Measurements from ENCODE around the gene ZNF543.
"Not testable (repeated sequence)": the region's sequence is repeated elsewhere in the genome, so short reads cannot be mapped to it uniquely, and the experiment has no call there.

The ZNF543 gene

GRCh38 chr19:57351867-57352266 is 31.6 kb downstream of the ZNF543 start:
- peak overlapping the region; percentile 9 for H3K27ac Mint-ChIP-seq
- H3K9me3 Mint-ChIP-seq, result peaks cover 25% of the 10 kb centered on the region
- peaks cover 8% of the 10 kb centered on the region for H3K27me3 Mint-ChIP-seq
- H3K4me3 Mint-ChIP-seq, result peak overlapping the region; percentile 95
- H3K36me3 Mint-ChIP-seq, result peaks cover 54% of the 10 kb centered on the region
- peaks cover 35% of the 10 kb centered on the region for H3K4me1 Mint-ChIP-seq

GRCh38 chr19:57355916-57356315 is 35.6 kb downstream of the ZNF543 start:
- Mint-ChIP-seq H3K27ac (no peak overlapping the region), H3K27me3 (no peaks in the 10 kb centered on the region), H3K4me1 (peaks cover 28% of the 10 kb centered on the region), H3K36me3 (peaks cover 67% of the 10 kb centered on the region), H3K4me3 (no peak overlapping the region), H3K9me3 (peaks cover 25% of the 10 kb centered on the region)

- H3K4me3 Mint-ChIP-seq, result no peak overlapping the region
- no peaks in the 10 kb centered on the region for H3K27me3 Mint-ChIP-seq
- peaks cover 22% of the 10 kb centered on the region for H3K9me3 Mint-ChIP-seq
- H3K36me3 Mint-ChIP-seq, result peaks cover 62% of the 10 kb centered on the region
- no peak overlapping the region for H3K27ac Mint-ChIP-seq
- H3K4me1 Mint-ChIP-seq, result peaks cover 14% of the 10 kb centered on the region
These were observed 37.1 kb downstream of the ZNF543 start for GRCh38 chr19:57357406-57357805.

- Mint-ChIP-seq H3K9me3 (peaks cover 18% of the 10 kb centered on the region), H3K27ac (no peak overlapping the region)
These were observed 39.0 kb downstream of the ZNF543 start for GRCh38 chr19:57359300-57359699.

GRCh38 chr19:57362419-57362818 is 42.1 kb downstream of the ZNF543 start:
- Mint-ChIP-seq H3K27ac (peak overlapping the region; percentile 98), H3K9me3 (peaks cover 9% of the 10 kb centered on the region), H3K27me3 (no peaks in the 10 kb centered on the region), H3K36me3 (peaks cover 32% of the 10 kb centered on the region), H3K4me3 (peak overlapping the region; percentile 94), H3K4me1 (peaks cover 21% of the 10 kb centered on the region)

More at GRCh38 chr19:57359300-57359699, 39.0 kb downstream of the ZNF543 start:
- Mint-ChIP-seq H3K4me3 (no peak overlapping the region), H3K36me3 (peaks cover 53% of the 10 kb centered on the region), H3K4me1 (peaks cover 21% of the 10 kb centered on the region), H3K27me3 (no peaks in the 10 kb centered on the region)

- Mint-ChIP-seq H3K4me3 (peak within 1 kb of the TSS; percentile 94), H3K36me3 (peaks cover 29% of the 10 kb centered on the region), H3K9me3 (peaks cover 9% of the 10 kb centered on the region), H3K27ac (peak within 1 kb of the TSS; percentile 98), H3K27me3 (no peaks in the 10 kb centered on the region), H3K4me1 (peaks cover 21% of the 10 kb centered on the region)
These were observed 42.9 kb downstream of the ZNF543 start, which contains the start of the genes TRAPPC2B and ZNF547 for GRCh38 chr19:57362997-57363687. TSS of gene TRAPPC2B (plus strand) at chr19:57363551. CDS start at chr19:57364834, 1,283 bp downstream. TSS of gene ZNF547 (plus strand) at chr19:57363551. CDS start at chr19:57368556, 5,005 bp downstream.

- Mint-ChIP-seq H3K27ac (peak overlapping the region; percentile 86), H3K9me3 (peaks cover 12% of the 10 kb centered on the region), H3K36me3 (peaks cover 33% of the 10 kb centered on the region), H3K27me3 (no peaks in the 10 kb centered on the region), H3K4me1 (peaks cover 21% of the 10 kb centered on the region), H3K4me3 (peak overlapping the region; percentile 94)
These were observed 43.5 kb downstream of the ZNF543 start for GRCh38 chr19:57363688-57364181.

GRCh38 chr19:57366776-57367175 is 46.5 kb downstream of the ZNF543 start:
- Mint-ChIP-seq H3K36me3 (peaks cover 42% of the 10 kb centered on the region), H3K9me3 (peaks cover 20% of the 10 kb centered on the region), H3K27ac (no peak overlapping the region), H3K27me3 (no peaks in the 10 kb centered on the region), H3K4me1 (peaks cover 21% of the 10 kb centered on the region), H3K4me3 (peak overlapping the region; percentile 11)

- no peaks in the 10 kb centered on the region for H3K4me1 Mint-ChIP-seq
- H3K27ac Mint-ChIP-seq, result no peak overlapping the region
- H3K36me3 Mint-ChIP-seq, result peaks cover 67% of the 10 kb centered on the region
- no peak overlapping the region for H3K4me3 Mint-ChIP-seq
- H3K9me3 Mint-ChIP-seq, result peaks cover 20% of the 10 kb centered on the region
- H3K27me3 Mint-ChIP-seq, result no peaks in the 10 kb centered on the region
These were observed 53.9 kb downstream of the ZNF543 start for GRCh38 chr19:57374179-57374578.

- not testable (repeated sequence) for H3K4me1 Mint-ChIP-seq, H3K27ac Mint-ChIP-seq, H3K4me3 Mint-ChIP-seq, H3K27me3 Mint-ChIP-seq
- H3K9me3 Mint-ChIP-seq, result peaks cover 21% of the 10 kb centered on the region
- H3K36me3 Mint-ChIP-seq, result peaks cover 69% of the 10 kb centered on the region
These were observed 54.4 kb downstream of the ZNF543 start for GRCh38 chr19:57374647-57375046.

GRCh38 chr19:57376151-57376550 is 55.9 kb downstream of the ZNF543 start:
- Mint-ChIP-seq H3K36me3 (peaks cover 62% of the 10 kb centered on the region), H3K4me1 (no peaks in the 10 kb centered on the region), H3K27me3 (no peaks in the 10 kb centered on the region), H3K9me3 (peaks cover 26% of the 10 kb centered on the region), H3K4me3 (no peak overlapping the region), H3K27ac (no peak overlapping the region)

GRCh38 chr19:57377498-57378146 is 57.4 kb downstream of the ZNF543 start:
- no peak overlapping the region for H3K4me3 Mint-ChIP-seq
- no peaks in the 10 kb centered on the region for H3K4me1 Mint-ChIP-seq
- H3K27ac Mint-ChIP-seq, result no peak overlapping the region
- H3K9me3 Mint-ChIP-seq, result peaks cover 21% of the 10 kb centered on the region
- H3K36me3 Mint-ChIP-seq, result peaks cover 49% of the 10 kb centered on the region
- H3K27me3 Mint-ChIP-seq, result no peaks in the 10 kb centered on the region
